ENCODE results near the gene PMEPA1. TPM values are rescaled to one million over a fixed set of nuclear protein-coding genes. Genes with fewer than 3 reads are reported as not detected.

PMEPA1 gene
- total RNA-seq, 1 experiment from 2014 or later = 89.8 TPM

DNA sequence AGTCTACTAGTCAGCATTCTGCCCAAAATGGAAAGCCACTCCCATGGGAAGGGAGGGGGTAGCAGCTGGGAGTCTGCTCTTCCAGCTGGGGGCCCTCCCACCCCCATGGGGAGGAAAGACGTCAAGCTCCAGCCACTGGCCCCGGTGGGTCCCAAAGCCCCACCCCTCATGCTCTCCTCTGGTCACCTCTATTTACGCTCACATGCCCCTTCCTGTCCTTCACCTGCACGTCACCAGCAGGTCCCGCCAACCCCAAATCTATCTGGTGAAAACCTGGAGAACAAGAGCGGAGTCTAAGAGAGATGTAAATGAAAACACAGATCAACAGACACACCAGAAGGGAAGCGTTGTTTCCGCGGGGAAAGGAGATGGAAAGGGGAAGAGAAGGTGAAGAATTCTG lies 59.5 kb downstream of the PMEPA1 start:
- H3K4me3 ChIP-seq (ENCODE audit: low read depth in 2 of 2, low read length in 2 of 2) = no peak overlapping the region
- intact Hi-C loops (cut with micrococcal nuclease; ENCODE audit: unreplicated experiment) = no loop called here
- no peak overlapping the region for H3K27ac ChIP-seq (ENCODE audit: low read length)
- ChIA-PET CTCF (no interaction called here), POLR2A (no interaction called here)
- peaks cover 7% of the 10 kb centered on the region for H3K4me1 ChIP-seq (ENCODE audit: control insufficient read depth, insufficient read depth, low read length)
- ATAC-seq (no peak), DNase-seq (ENCODE audit: low read depth, low spot score) (no peak)
- no TSS peak for BruUV-seq (replicated peaks)
- in situ Hi-C loops (cut with HindIII; ENCODE audit: low pct_unique_long_range_greater_than_20kb, low sequenced_read_pairs) = no loop called here
- H3K9me3 ChIP-seq (ENCODE audit: control insufficient read depth, insufficient read depth, low read depth, low read length) = no peaks in the 10 kb centered on the region
- TF ChIP-seq SIN3A (IDR thresholded peaks at IDR 0.05; ENCODE audit: borderline replicate concordance, insufficient read depth, low read depth, low read length) (no peak), POLR2AphosphoS5 (IDR thresholded peaks at IDR 0.05; ENCODE audit: low read depth, low read length) (no peak)
- TF ChIP-seq, protein P1, sequence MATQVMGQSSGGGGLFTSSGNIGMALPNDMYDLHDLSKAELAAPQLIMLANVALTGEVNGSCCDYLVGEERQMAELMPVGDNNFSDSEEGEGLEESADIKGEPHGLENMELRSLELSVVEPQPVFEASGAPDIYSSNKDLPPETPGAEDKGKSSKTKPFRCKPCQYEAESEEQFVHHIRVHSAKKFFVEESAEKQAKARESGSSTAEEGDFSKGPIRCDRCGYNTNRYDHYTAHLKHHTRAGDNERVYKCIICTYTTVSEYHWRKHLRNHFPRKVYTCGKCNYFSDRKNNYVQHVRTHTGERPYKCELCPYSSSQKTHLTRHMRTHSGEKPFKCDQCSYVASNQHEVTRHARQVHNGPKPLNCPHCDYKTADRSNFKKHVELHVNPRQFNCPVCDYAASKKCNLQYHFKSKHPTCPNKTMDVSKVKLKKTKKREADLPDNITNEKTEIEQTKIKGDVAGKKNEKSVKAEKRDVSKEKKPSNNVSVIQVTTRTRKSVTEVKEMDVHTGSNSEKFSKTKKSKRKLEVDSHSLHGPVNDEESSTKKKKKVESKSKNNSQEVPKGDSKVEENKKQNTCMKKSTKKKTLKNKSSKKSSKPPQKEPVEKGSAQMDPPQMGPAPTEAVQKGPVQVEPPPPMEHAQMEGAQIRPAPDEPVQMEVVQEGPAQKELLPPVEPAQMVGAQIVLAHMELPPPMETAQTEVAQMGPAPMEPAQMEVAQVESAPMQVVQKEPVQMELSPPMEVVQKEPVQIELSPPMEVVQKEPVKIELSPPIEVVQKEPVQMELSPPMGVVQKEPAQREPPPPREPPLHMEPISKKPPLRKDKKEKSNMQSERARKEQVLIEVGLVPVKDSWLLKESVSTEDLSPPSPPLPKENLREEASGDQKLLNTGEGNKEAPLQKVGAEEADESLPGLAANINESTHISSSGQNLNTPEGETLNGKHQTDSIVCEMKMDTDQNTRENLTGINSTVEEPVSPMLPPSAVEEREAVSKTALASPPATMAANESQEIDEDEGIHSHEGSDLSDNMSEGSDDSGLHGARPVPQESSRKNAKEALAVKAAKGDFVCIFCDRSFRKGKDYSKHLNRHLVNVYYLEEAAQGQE (IDR thresholded peaks at IDR 0.05; ENCODE audit: insufficient read depth in 1 of 2, low read depth in 2 of 2, low read length in 1 of 2) = no peak
- TF ChIP-seq, protein P2, sequence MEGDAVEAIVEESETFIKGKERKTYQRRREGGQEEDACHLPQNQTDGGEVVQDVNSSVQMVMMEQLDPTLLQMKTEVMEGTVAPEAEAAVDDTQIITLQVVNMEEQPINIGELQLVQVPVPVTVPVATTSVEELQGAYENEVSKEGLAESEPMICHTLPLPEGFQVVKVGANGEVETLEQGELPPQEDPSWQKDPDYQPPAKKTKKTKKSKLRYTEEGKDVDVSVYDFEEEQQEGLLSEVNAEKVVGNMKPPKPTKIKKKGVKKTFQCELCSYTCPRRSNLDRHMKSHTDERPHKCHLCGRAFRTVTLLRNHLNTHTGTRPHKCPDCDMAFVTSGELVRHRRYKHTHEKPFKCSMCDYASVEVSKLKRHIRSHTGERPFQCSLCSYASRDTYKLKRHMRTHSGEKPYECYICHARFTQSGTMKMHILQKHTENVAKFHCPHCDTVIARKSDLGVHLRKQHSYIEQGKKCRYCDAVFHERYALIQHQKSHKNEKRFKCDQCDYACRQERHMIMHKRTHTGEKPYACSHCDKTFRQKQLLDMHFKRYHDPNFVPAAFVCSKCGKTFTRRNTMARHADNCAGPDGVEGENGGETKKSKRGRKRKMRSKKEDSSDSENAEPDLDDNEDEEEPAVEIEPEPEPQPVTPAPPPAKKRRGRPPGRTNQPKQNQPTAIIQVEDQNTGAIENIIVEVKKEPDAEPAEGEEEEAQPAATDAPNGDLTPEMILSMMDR (IDR thresholded peaks at IDR 0.05) = no peak
- H3K27me3 ChIP-seq (ENCODE audit: control insufficient read depth, insufficient read depth, low read length) = no peaks in the 10 kb centered on the region
- peaks cover 7% of the 10 kb centered on the region for H3K36me3 ChIP-seq (ENCODE audit: control insufficient read depth, insufficient read depth, low read length)

DNA sequence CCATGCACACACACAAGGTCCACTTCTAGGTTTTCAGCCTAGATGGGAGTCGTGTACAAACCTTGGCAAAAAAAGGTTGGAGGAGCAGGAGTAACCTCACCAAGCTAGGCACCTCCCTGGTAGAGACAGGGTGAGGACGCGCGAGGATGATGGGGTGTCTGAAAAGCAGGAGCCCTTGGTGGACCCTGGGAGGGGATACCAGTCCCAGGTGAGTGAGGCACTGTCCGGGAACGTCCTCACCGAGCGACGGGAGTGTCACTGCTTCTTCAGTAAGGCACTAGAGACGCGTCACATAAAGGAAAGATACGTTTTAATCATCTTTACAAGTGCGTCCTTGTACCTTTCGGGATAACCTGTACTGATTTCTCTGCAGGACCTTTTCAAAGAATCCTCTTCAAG lies 60.2 kb downstream of the PMEPA1 start:
- H3K27me3 ChIP-seq (ENCODE audit: control insufficient read depth, insufficient read depth, low read length) = no peaks in the 10 kb centered on the region
- no peak for DNase-seq (ENCODE audit: low read depth, low spot score)
- POLR2A ChIA-PET = no interaction called here
- CTCF ChIA-PET = no interaction called here
- intact Hi-C loops (cut with micrococcal nuclease; ENCODE audit: unreplicated experiment) = no loop called here
- H3K36me3 ChIP-seq (ENCODE audit: control insufficient read depth, insufficient read depth, low read length) = peaks cover 7% of the 10 kb centered on the region
- BruUV-seq (replicated peaks) = no TSS peak
- in situ Hi-C loops (cut with HindIII; ENCODE audit: low pct_unique_long_range_greater_than_20kb, low sequenced_read_pairs) = loop anchor here (25.0 kb wide), 1 partner anchor 538 kb away; no protein-coding TSS in a partner anchor
- TF ChIP-seq, protein P2 (IDR thresholded peaks at IDR 0.05) = no peak
- no peak for TF ChIP-seq TCF7L2 (IDR thresholded peaks at IDR 0.05; ENCODE audit: low read depth, low read length)
- no peak for TF ChIP-seq SIN3A (IDR thresholded peaks at IDR 0.05; ENCODE audit: borderline replicate concordance, insufficient read depth, low read depth, low read length)
- TF ChIP-seq POLR2AphosphoS5 (IDR thresholded peaks at IDR 0.05; ENCODE audit: low read depth, low read length) = no peak
- TF ChIP-seq, protein P1 (IDR thresholded peaks at IDR 0.05; ENCODE audit: insufficient read depth in 1 of 2, low read depth in 2 of 2, low read length in 1 of 2) = no peak
- H3K4me1 ChIP-seq (ENCODE audit: control insufficient read depth, insufficient read depth, low read length) = peaks cover 3% of the 10 kb centered on the region
- no peak for ATAC-seq
- no peak overlapping the region for H3K27ac ChIP-seq (ENCODE audit: low read length)
- H3K9me3 ChIP-seq (ENCODE audit: control insufficient read depth, insufficient read depth, low read depth, low read length) = no peaks in the 10 kb centered on the region
- no peak overlapping the region for H3K4me3 ChIP-seq (ENCODE audit: low read depth in 2 of 2, low read length in 2 of 2)
